Chondrocyte (in vitro differentiated cells): ENCODE results near the gene ZGLP1. TPM values are rescaled to one million over a fixed set of nuclear protein-coding genes. Genes with fewer than 3 reads are reported as not detected.

Experiments used
- DNase-seq: peaks from one replicate; pipeline ENCODE4 v3.0.0; 2021; ENCODE audit warnings: mixed read lengths, low spot score
- H3K27ac Mint-ChIP-seq: one replicate; pipeline ENCODE4 v1.8.0; 2021; ENCODE audit warnings: mild to moderate bottlenecking, moderate library complexity, mixed read lengths; ENCODE audit not compliant: unreplicated experiment
- H3K27me3 Mint-ChIP-seq: 2 replicates; pipeline ENCODE4 v1.8.0; 2021; ENCODE audit warnings: low read depth, mixed read lengths
- H3K36me3 Mint-ChIP-seq: 2 replicates; pipeline ENCODE4 v1.8.0; 2021; ENCODE audit warnings: low read depth, mixed read lengths
- H3K4me1 Mint-ChIP-seq: 2 replicates; pipeline ENCODE4 v1.8.0; 2021; ENCODE audit warnings: low read depth, mild to moderate bottlenecking, mixed read lengths
- H3K4me3 Mint-ChIP-seq: one replicate; pipeline ENCODE4 v1.8.0; 2021; ENCODE audit warnings: mild to moderate bottlenecking, moderate library complexity, mixed read lengths; ENCODE audit not compliant: unreplicated experiment
- H3K9me3 Mint-ChIP-seq: 2 replicates; pipeline ENCODE4 v1.8.0; 2021; ENCODE audit warnings: low read depth, mixed read lengths
- CTCF ChIP-seq: fragments of 200-600 bp; sonication (generic); IDR thresholded peaks from 2 replicates; pipeline ENCODE4 v1.5.0; 2021; ENCODE audit warnings: antibody characterized with exemption, mild to moderate bottlenecking, moderate library complexity
- total RNA-seq: library from RNA; stranded (reverse); gene quantifications from 3 replicates; pipeline ENCODE4 v1.2.1, GENCODE V29; 2021

Gene ZGLP1
- total RNA-seq, 1 donor from 2014 or later = 3.4 TPM

- peaks cover 7% of the 10 kb centered on the region for H3K36me3 Mint-ChIP-seq
- H3K4me3 Mint-ChIP-seq = peak within 1 kb of the TSS; percentile 93
- H3K27ac Mint-ChIP-seq = peak within 1 kb of the TSS; percentile 93
- DNase-seq = no peak
- H3K27me3 Mint-ChIP-seq = no peaks in the 10 kb centered on the region
- H3K9me3 Mint-ChIP-seq = no peaks in the 10 kb centered on the region
- no peak for TF ChIP-seq CTCF
- H3K4me1 Mint-ChIP-seq = peaks cover 15% of the 10 kb centered on the region
Measured at GRCh38 chr19:10315335-10316214, 6.0 kb upstream of the ZGLP1 start, which contains the start of gene FDX2. TSS of gene FDX2 (minus strand) at chr19:10316015. CDS start at chr19:10315996, 19 bp downstream.

DNA sequence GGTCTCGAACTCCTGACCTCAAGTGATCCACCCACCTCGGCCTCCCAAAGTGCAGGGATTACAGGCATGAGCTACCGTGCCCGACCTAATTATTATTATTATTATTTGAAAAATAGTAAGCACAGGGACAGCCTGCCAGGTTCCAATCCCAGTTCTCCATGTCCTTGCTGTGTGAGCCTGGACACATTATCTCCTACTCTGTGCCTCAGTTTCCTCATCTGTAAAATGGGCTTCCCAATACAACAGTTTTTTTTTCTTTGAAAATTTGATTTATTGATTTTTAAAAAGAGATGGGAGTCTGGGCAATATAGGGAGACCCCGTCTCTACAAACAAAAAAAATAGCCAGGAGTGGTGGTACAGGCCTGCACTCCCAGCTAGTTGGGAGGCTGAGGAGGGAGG, 3.3 kb downstream of the ZGLP1 start:
- peaks cover 3% of the 10 kb centered on the region for H3K4me1 Mint-ChIP-seq
- no peak overlapping the region for H3K4me3 Mint-ChIP-seq
- no peak for TF ChIP-seq CTCF
- no peak for DNase-seq
- no peak overlapping the region for H3K27ac Mint-ChIP-seq
- H3K36me3 Mint-ChIP-seq = peaks cover 2% of the 10 kb centered on the region
- no peaks in the 10 kb centered on the region for H3K9me3 Mint-ChIP-seq
- H3K27me3 Mint-ChIP-seq = peaks cover under 1% of the 10 kb centered on the region

- Mint-ChIP-seq H3K36me3 (peaks cover under 1% of the 10 kb centered on the region), H3K4me1 (peaks cover 3% of the 10 kb centered on the region)
- DNase-seq = no peak
Measured at GRCh38 chr19:10305139-10305806, 4.3 kb downstream of the ZGLP1 start.

GRCh38 chr19:10299545-10300458, 9.8 kb downstream of the ZGLP1 start:
- no peak for DNase-seq
- Mint-ChIP-seq H3K4me1 (peaks cover 7% of the 10 kb centered on the region), H3K4me3 (no peak overlapping the region), H3K9me3 (no peaks in the 10 kb centered on the region), H3K36me3 (peaks cover 2% of the 10 kb centered on the region), H3K27me3 (peaks cover 18% of the 10 kb centered on the region), H3K27ac (no peak overlapping the region)
- TF ChIP-seq CTCF = no peak

More at GRCh38 chr19:10305139-10305806, 4.3 kb downstream of the ZGLP1 start:
- no peaks in the 10 kb centered on the region for H3K9me3 Mint-ChIP-seq
- no peak for TF ChIP-seq CTCF
- peaks cover 3% of the 10 kb centered on the region for H3K27me3 Mint-ChIP-seq
- H3K27ac Mint-ChIP-seq = no peak overlapping the region
- no peak overlapping the region for H3K4me3 Mint-ChIP-seq
